ENCODE measurements around the gene SARS2. TPM values are rescaled to one million over a fixed set of nuclear protein-coding genes. Genes with fewer than 3 reads are reported as not detected.

The SARS2 gene
- total RNA-seq, 1 donor from 2014 or later, result 1.4 TPM

DNA sequence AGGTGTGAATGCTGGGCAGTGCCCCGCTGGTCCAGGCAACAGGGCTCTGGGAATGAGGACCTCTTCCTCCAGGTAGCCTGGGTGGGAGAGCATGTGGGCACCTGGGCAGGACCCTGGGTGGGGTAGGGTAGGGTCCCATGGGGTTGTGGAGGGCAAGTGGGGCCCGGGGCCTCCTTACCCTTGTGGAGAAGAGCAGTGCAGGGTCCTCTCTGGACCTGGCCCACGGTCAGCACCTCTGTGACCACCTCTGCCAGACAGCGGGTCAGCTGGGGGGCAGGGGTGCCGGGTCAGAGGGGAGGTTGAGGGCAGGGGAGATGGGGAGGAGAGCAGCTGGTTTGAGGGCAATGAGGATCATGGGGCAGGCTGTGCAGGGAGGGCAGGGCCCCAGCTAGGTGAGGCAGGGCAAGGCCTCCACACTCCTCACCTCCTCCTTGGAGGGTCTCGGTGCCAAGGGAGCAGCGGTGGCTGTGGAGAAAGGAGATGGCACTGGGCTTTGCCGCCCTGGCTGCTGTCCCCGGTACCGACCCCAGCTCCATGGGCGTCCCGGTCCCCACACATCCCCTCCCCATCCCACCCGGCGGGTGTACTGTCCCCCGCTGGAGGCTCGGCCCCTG, 19.1 kb downstream of the SARS2 start:
- TF ChIP-seq, protein P1, sequence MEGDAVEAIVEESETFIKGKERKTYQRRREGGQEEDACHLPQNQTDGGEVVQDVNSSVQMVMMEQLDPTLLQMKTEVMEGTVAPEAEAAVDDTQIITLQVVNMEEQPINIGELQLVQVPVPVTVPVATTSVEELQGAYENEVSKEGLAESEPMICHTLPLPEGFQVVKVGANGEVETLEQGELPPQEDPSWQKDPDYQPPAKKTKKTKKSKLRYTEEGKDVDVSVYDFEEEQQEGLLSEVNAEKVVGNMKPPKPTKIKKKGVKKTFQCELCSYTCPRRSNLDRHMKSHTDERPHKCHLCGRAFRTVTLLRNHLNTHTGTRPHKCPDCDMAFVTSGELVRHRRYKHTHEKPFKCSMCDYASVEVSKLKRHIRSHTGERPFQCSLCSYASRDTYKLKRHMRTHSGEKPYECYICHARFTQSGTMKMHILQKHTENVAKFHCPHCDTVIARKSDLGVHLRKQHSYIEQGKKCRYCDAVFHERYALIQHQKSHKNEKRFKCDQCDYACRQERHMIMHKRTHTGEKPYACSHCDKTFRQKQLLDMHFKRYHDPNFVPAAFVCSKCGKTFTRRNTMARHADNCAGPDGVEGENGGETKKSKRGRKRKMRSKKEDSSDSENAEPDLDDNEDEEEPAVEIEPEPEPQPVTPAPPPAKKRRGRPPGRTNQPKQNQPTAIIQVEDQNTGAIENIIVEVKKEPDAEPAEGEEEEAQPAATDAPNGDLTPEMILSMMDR (IDR thresholded peaks at IDR 0.05), result no peak
- Histone ChIP-seq H3K4me3 (no peak overlapping the region), H3K36me3 (peaks cover 17 to 19% of the 10 kb centered on the region in 2 donors), H3K27me3 (no peaks in the 10 kb centered on the region), H3K27ac (no peak overlapping the region), H3K4me1 (no peaks in the 10 kb centered on the region), H3K9me3 (no peaks in the 10 kb centered on the region)
- intact Hi-C loops (cut with DNase I), result no loop called here
- no peak for DNase-seq (ENCODE audit: low spot score in 2 of 2)

DNA sequence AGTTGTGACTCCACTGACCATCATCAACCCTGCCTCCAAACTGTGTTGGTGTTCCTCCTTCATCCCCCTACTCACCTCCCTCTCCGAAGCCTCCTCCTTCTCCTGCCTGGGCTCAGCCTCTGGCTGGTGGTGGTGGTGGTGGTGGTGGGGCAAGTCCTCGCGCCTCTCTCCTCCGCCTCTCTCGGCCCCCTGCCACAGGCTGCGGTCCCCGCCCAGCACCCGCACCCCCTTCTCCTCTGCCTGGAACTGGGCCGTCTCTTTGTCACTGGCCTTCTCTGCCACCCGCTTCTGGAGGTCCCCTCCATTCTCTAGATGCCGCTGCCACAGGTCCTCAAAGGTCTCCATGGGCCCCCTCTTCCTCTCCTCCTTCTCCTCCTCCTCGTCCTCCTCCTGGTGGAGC, 20.1 kb downstream of the SARS2 start:
- H3K36me3 ChIP-seq, result peaks cover 21 to 23% of the 10 kb centered on the region in 2 donors
- TF ChIP-seq, protein P1 (IDR thresholded peaks at IDR 0.05), result no peak
- intact Hi-C loops (cut with DNase I), result no loop called here
- H3K27ac ChIP-seq, result no peak overlapping the region
- no peaks in the 10 kb centered on the region for H3K4me1 ChIP-seq
- no peak for DNase-seq (ENCODE audit: low spot score in 2 of 2)
- no peaks in the 10 kb centered on the region for H3K27me3 ChIP-seq
- no peak overlapping the region for H3K4me3 ChIP-seq
- H3K9me3 ChIP-seq, result no peaks in the 10 kb centered on the region

DNA sequence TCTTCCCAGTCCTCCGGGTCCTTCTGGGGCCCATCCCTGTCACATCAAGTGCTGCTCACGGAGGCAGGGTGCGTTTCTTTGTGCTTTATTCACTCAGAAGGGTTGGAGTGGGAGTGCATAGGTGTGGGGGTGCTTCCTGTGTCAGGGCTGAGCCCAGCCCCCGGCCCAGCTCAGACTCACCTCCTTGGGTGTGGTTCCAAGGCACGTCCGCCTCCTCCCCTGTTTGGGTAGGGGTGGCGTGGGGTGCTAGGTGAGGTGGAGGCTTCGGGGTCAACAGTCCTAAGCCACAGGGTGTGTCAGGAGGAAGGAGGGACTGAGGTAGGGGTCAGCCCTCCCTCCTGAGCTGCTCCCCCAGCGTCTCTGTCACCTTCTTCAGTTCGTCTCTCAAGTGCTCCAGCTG, 21.7 kb downstream of the SARS2 start:
- Histone ChIP-seq H3K4me1 (no peaks in the 10 kb centered on the region), H3K27ac (no peak overlapping the region), H3K27me3 (no peaks in the 10 kb centered on the region), H3K4me3 (no peak overlapping the region), H3K9me3 (no peaks in the 10 kb centered on the region), H3K36me3 (peaks cover 28 to 36% of the 10 kb centered on the region in 2 donors)
- intact Hi-C loops (cut with DNase I), result no loop called here
- TF ChIP-seq, protein P1 (IDR thresholded peaks at IDR 0.05), result no peak
- no peak for DNase-seq (ENCODE audit: low spot score in 2 of 2)

DNA sequence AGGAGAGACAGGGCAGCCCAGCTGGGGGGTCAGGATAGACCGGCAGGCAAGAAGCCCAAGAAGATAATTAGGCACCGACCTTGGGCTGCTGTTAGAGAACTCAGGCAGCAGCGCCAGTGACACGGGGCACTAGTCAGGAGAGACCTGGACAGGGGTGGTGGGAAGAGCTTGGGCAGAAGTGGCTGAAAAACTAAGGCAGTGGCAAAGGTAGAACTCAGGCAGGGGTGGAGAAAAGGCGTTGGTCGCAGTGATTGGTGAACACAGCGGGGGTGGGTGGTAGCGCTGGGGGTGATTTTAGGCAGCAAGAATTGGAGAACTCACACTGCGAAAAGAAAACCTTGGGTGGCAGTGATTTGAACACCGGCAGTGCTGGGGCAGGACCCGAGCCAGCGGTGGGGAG, 22.9 kb downstream of the SARS2 start:
- no peaks in the 10 kb centered on the region for H3K4me1 ChIP-seq
- TF ChIP-seq, protein P1 (IDR thresholded peaks at IDR 0.05), result no peak
- DNase-seq (ENCODE audit: low spot score in 2 of 2), result no peak
- H3K9me3 ChIP-seq, result no peaks in the 10 kb centered on the region
- no peaks in the 10 kb centered on the region for H3K27me3 ChIP-seq
- H3K4me3 ChIP-seq, result no peak overlapping the region
- H3K36me3 ChIP-seq, result peaks cover 28 to 36% of the 10 kb centered on the region in 2 donors
- intact Hi-C loops (cut with DNase I), result no loop called here
- H3K27ac ChIP-seq, result no peak overlapping the region

DNA sequence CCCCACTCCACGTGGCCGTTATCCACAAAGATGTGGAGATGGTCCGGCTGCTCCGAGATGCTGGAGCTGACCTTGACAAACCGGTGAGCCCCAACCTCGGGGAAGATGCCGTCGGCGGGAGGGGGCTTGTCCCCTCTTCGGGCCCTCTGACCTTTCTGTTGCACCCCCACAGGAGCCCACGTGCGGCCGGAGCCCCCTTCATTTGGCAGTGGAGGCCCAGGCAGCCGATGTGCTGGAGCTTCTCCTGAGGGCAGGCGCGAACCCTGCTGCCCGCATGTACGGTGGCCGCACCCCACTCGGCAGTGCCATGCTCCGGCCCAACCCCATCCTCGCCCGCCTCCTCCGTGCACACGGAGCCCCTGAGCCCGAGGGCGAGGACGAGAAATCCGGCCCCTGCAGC, 23.3 kb downstream of the SARS2 start:
- intact Hi-C loops (cut with DNase I), result no loop called here
- DNase-seq (ENCODE audit: low spot score in 2 of 2), result no peak
- H3K9me3 ChIP-seq, result no peaks in the 10 kb centered on the region
- no peaks in the 10 kb centered on the region for H3K4me1 ChIP-seq
- TF ChIP-seq, protein P1 (IDR thresholded peaks at IDR 0.05), result no peak
- no peak overlapping the region for H3K27ac ChIP-seq
- H3K4me3 ChIP-seq, result no peak overlapping the region
- H3K27me3 ChIP-seq, result no peaks in the 10 kb centered on the region
- peaks cover 28 to 36% of the 10 kb centered on the region in 2 donors for H3K36me3 ChIP-seq

DNA sequence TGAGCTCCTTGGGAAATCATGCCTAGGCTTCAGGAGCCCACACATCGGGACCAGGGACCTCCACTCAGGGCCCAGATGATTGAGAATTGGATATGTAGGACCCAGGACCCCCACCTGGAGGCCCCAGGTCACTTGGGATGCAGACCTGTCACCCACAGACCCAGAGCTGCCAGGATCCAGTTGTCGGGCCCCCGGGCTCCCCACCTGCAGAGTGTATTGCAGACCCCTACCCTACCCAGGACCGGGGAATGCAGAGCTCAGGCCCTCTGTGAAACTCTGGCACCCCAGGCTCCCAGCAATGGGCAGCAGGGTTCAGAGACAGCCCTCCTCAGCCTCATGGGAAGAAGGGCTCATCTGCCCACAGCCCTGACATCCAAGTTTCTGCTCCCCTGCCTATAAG, 24.9 kb downstream of the SARS2 start:
- Histone ChIP-seq H3K27ac (no peak overlapping the region), H3K4me3 (no peak overlapping the region), H3K4me1 (peaks cover 0 to 9% of the 10 kb centered on the region in 2 donors), H3K36me3 (peaks cover 28 to 36% of the 10 kb centered on the region in 2 donors), H3K9me3 (no peaks in the 10 kb centered on the region), H3K27me3 (no peaks in the 10 kb centered on the region)
- intact Hi-C loops (cut with DNase I), result no loop called here
- DNase-seq (ENCODE audit: low spot score in 2 of 2), result no peak
- TF ChIP-seq, protein P1 (IDR thresholded peaks at IDR 0.05), result no peak
